ENCODE results near the gene F2R. TPM values are rescaled to one million over a fixed set of nuclear protein-coding genes. Genes with fewer than 3 reads are reported as not detected.
A peak's percentile ranks its signal among the peaks of the same experiment; 100 is the strongest.

F2R gene
- total and polyA plus RNA-seq, 4 donors: 4.2 to 31.8 (median 13.7) TPM

DNA sequence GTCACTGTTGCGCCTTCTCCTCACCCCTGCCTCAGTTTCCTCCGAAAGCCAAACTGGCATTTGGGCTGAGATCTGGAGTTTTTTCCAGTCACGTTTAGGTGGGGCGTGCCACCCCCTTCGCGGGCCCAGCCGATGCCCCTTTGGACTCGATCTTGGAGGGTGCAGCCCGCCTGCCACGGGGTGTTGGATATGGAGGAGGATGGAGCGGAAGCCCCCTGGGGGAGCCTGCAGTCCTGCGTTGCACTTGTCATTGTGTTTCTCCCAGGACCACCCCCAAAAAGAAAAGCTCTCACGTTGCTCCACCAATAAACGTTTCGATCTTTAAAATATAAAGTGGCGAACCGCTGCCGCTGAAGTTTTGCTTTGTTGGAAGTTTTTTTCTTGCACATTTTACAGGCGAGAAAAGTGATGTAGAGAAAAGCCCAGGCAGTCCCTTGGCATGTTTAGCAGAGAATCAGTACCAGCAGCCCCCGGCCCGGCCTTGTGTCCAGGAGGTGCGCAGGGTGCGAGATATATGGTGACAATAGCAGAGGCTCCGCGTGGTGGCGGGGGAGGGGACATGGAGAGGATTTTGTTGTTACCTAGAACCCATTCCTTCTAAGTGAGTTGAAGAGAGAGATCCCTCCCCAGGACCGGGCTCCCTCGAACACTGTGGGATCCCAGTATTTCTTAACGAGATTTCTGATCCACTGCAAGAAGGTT is 681 bp downstream of the F2R start:
- Histone ChIP-seq H3K4me3 (peak overlapping the region; percentile 62), H3K4me1 (ENCODE audit: control insufficient read depth in 5 of 5, insufficient read depth in 5 of 5, low read length in 5 of 5) (peaks cover 0 to 38% (median 8%) of the 10 kb centered on the region in 5 donors), H3K36me3 (ENCODE audit: control insufficient read depth in 4 of 4, insufficient read depth in 4 of 4, low read length in 4 of 4) (no peaks in the 10 kb centered on the region), H3K9me3 (ENCODE audit: control insufficient read depth in 4 of 4, insufficient read depth in 3 of 4, low read length in 3 of 4) (no peaks in the 10 kb centered on the region), H3K27me3 (ENCODE audit: control insufficient read depth in 3 of 3, insufficient read depth in 3 of 3, low read length in 2 of 3) (peaks cover 0 to 8% (median 0%) of the 10 kb centered on the region in 3 donors), H3K27ac (ENCODE audit: low read depth in 1 of 2, low read length in 1 of 2) (peak overlapping the region; percentile 43 to 48), H3K9ac (ENCODE audit: insufficient read depth in 1 of 2, low read length in 2 of 2) (peak overlapping the region; percentile 59 to 79)
- WGBS, 2 donors: 5 to 11% methylated on average over 27 to 29 of the region's 29 CpGs
- TF ChIP-seq, protein P1, sequence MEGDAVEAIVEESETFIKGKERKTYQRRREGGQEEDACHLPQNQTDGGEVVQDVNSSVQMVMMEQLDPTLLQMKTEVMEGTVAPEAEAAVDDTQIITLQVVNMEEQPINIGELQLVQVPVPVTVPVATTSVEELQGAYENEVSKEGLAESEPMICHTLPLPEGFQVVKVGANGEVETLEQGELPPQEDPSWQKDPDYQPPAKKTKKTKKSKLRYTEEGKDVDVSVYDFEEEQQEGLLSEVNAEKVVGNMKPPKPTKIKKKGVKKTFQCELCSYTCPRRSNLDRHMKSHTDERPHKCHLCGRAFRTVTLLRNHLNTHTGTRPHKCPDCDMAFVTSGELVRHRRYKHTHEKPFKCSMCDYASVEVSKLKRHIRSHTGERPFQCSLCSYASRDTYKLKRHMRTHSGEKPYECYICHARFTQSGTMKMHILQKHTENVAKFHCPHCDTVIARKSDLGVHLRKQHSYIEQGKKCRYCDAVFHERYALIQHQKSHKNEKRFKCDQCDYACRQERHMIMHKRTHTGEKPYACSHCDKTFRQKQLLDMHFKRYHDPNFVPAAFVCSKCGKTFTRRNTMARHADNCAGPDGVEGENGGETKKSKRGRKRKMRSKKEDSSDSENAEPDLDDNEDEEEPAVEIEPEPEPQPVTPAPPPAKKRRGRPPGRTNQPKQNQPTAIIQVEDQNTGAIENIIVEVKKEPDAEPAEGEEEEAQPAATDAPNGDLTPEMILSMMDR (IDR thresholded peaks at IDR 0.05; ENCODE audit: control extremely low read depth, extremely low read depth): no peak
- DNase-seq: peak; percentile 32 to 55 (median 54)
- ATAC-seq (ENCODE audit: insufficient read depth, low FRiP score): no peak

DNA sequence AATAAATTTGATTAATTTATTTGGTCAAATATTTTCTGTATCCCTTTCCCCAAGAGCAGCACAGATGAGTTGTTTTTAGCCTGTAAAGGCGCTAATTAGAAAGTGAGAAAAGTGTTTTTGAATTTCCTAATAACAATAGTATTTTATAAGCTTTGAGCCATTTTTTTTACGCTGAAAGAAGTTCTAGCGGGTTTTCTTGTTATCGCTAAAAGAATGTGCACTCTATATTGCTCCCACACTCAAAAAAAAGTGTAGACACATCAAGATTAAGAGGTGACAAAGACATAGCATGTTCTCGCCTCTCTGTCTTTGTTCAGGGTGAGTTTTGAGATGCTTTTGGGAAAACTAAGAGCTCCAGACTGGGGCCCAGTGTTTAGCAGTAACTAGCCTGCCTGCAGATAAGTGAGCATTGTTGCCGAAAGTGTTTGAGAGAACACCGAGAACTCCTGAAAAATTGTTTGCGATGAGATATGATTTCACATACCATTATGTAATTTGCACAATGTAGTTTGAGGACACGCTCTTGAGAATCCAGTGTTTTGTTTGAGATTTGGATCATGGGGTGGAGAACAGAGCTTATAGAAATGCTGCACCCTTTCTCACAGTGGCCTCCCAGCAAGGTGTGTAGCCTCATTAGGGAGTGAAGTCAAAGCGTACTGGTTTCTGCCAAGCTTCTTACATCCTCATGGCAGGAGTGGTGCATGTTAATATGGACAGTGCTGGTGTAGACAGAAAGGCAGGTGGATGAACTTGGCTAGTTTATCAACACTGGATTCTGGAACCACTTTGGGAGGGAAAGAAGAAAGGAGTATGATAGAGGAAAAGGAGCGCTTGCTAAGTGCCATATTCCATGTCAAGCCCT is 1.5 kb downstream of the F2R start:
- Histone ChIP-seq H3K27ac (ENCODE audit: low read depth in 1 of 2, low read length in 1 of 2) (no peak overlapping the region), H3K9ac (ENCODE audit: insufficient read depth in 1 of 2, low read length in 2 of 2) (peak overlapping the region in 1 of 2 donors; percentile 79), H3K4me1 (ENCODE audit: control insufficient read depth in 5 of 5, insufficient read depth in 5 of 5, low read length in 5 of 5) (peaks cover 0 to 41% (median 8%) of the 10 kb centered on the region in 5 donors), H3K27me3 (ENCODE audit: control insufficient read depth in 3 of 3, insufficient read depth in 3 of 3, low read length in 2 of 3) (peaks cover 0 to 8% (median 0%) of the 10 kb centered on the region in 3 donors), H3K9me3 (ENCODE audit: control insufficient read depth in 4 of 4, insufficient read depth in 3 of 4, low read length in 3 of 4) (no peaks in the 10 kb centered on the region), H3K36me3 (ENCODE audit: control insufficient read depth in 4 of 4, insufficient read depth in 4 of 4, low read length in 4 of 4) (no peaks in the 10 kb centered on the region), H3K4me3 (peak overlapping the region; percentile 4)
- DNase-seq (peak in 2 of 3 donors; percentile 49 to 54), ATAC-seq (ENCODE audit: insufficient read depth, low FRiP score) (no peak)
- WGBS, 2 donors: 67 to 77% methylated on average over 11 of the region's 11 CpGs
- TF ChIP-seq, protein P1 (IDR thresholded peaks at IDR 0.05; ENCODE audit: control extremely low read depth, extremely low read depth): no peak

DNA sequence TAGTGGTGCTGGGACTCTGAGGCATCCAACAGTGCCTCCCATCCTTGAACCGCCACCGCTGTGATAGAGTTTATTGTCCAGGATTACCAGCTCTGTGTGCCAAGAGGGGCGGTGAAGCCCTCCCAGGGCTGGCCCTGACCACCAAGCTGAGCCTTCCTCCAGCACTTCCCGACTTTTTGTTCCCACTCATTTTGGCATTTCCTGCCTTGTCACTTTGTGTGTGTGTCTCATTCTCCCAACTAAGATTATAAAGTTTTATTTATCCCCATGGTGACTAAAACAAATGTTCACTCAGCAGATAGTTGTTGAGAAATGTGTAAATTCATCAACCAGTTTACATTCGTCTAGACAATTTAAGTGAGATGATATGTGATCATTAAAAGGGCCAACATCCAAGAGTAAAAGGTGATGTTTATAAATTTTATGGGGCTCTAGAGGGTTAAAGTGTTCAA is 2.5 kb downstream of the F2R start:
- TF ChIP-seq, protein P1 (IDR thresholded peaks at IDR 0.05; ENCODE audit: control extremely low read depth, extremely low read depth): no peak
- Histone ChIP-seq H3K27me3 (ENCODE audit: control insufficient read depth in 3 of 3, insufficient read depth in 3 of 3, low read length in 2 of 3) (peaks cover 0 to 8% (median 0%) of the 10 kb centered on the region in 3 donors), H3K4me1 (ENCODE audit: control insufficient read depth in 5 of 5, insufficient read depth in 5 of 5, low read length in 5 of 5) (peaks cover 0 to 41% (median 8%) of the 10 kb centered on the region in 5 donors), H3K27ac (ENCODE audit: low read depth in 1 of 2, low read length in 1 of 2) (no peak overlapping the region), H3K9me3 (ENCODE audit: control insufficient read depth in 4 of 4, insufficient read depth in 3 of 4, low read length in 3 of 4) (no peaks in the 10 kb centered on the region), H3K4me3 (no peak overlapping the region), H3K36me3 (ENCODE audit: control insufficient read depth in 4 of 4, insufficient read depth in 4 of 4, low read length in 4 of 4) (no peaks in the 10 kb centered on the region), H3K9ac (ENCODE audit: insufficient read depth in 1 of 2, low read length in 2 of 2) (no peak overlapping the region)
- DNase-seq: peak; percentile 22 to 46 (median 46)
- no peak for ATAC-seq (ENCODE audit: insufficient read depth, low FRiP score)
- WGBS, 2 donors: 63 to 75% methylated on average over 5 of the region's 5 CpGs

All from lung (tissue), 12 donors.